HepG2 (cell line): Measurements from ENCODE around the gene SMURF2. TPM values are rescaled to one million over a fixed set of nuclear protein-coding genes. Genes with fewer than 3 reads are reported as not detected.

ENCODE experiments used
- ATAC-seq: fragments of 200-7000 bp; cut with Tn5 transposase; 3 replicates; pipeline ENCODE4 v1.9.1; 2020; ENCODE audit warnings: mild to moderate bottlenecking, moderate library complexity
- BruUV-seq: library from RNA; stranded (reverse); fragments of 400-500 nt; replicated peaks from 2 replicates; lab custom pipeline; 2021; lab: Mats Ljungman, UMichigan
- CTCF ChIA-PET: fragments of 300-600 bp; formaldehyde crosslinking; extraction: SDS; loops from one replicate; lab custom pipeline; 2021; ENCODE audit warnings: low total read pairs, inconsistent platforms, low intra/inter-chr PET ratio; lab: Yijun Ruan, JAX
- POLR2A ChIA-PET: fragments of 350-600 bp; sonication (Branson Sonifier 250); formaldehyde crosslinking; loops from one replicate; lab custom pipeline; 2020; ENCODE audit warnings: antibody characterized with exemption, inconsistent platforms; lab: Yijun Ruan, JAX
- DNase-seq: peaks from one replicate; pipeline ENCODE4 v3.0.0-alpha.2; 2015; ENCODE audit warnings: low spot score
- FAIRE-seq: peaks from 3 replicates; lab custom pipeline; 2011; peaks lifted over from hg19 to GRCh38; lab: Jason Lieb, UNC
- H2AFZ ChIP-seq: one replicate; pipeline ENCODE4 v1.6.1; 2011; ENCODE audit warnings: low read length, inconsistent platforms
- H3K27ac ChIP-seq: fragments of 300-600 bp; 3 replicates; pipeline ENCODE4 v1.8.0; 2011; ENCODE audit warnings: mixed run types, mild to moderate bottlenecking, mixed read lengths, low read length, inconsistent platforms; ENCODE audit not compliant: insufficient read depth; ENCODE audit errors: extremely low read length
- H3K27me3 ChIP-seq, 2 experiments: fragments of 200-600 bp in 1 of 2; 2 replicates in 1 of 2; 3 replicates in 1 of 2; pipeline versions ENCODE4 v1.6.0 to v1.8.0; 2011; ENCODE audit warnings: low read length in 2 of 2, mild to moderate bottlenecking in 2 of 2, moderate library complexity in 2 of 2, inconsistent platforms in 1 of 2; ENCODE audit not compliant: insufficient read depth in 2 of 2, control insufficient read depth in 1 of 2
- H3K36me3 ChIP-seq, 2 experiments: fragments of 200-600 bp in 1 of 2; replicated peaks in 1 of 2; 2 replicates in 1 of 2; 3 replicates in 1 of 2; pipeline versions ENCODE4 v1.5.1 to v1.8.0; 2011; ENCODE audit warnings: low read length in 2 of 2, inconsistent platforms in 1 of 2; ENCODE audit not compliant: insufficient read depth in 2 of 2, control insufficient read depth in 1 of 2
- H3K4me1 ChIP-seq: 2 replicates; pipeline ENCODE4 v1.5.1; 2012; ENCODE audit warnings: low read length, inconsistent platforms; ENCODE audit not compliant: insufficient read depth
- H3K4me2 ChIP-seq: 2 replicates; pipeline ENCODE4 v1.6.0; 2011; ENCODE audit warnings: low read depth, low read length, inconsistent platforms
- H3K4me3 ChIP-seq, 3 experiments: fragments of 200-600 bp in 1 of 3; sonication (generic), shearing (Covaris generic) in 1 of 3; replicated peaks in 1 of 3; 2 replicates each; pipeline ENCODE4 v1.5.1; 2011 to 2016; ENCODE audit warnings: low read length in 3 of 3, inconsistent platforms in 2 of 3, low read depth in 2 of 3, mild to moderate bottlenecking in 2 of 3, control low read depth in 1 of 3, mixed read lengths in 1 of 3; ENCODE audit not compliant: insufficient read depth in 1 of 3
- H3K79me2 ChIP-seq: one replicate; pipeline ENCODE4 v1.6.1; 2011; ENCODE audit warnings: low read length, inconsistent platforms; ENCODE audit not compliant: insufficient read depth
- H3K9ac ChIP-seq: 2 replicates; pipeline ENCODE4 v1.6.0; 2011; ENCODE audit warnings: mild to moderate bottlenecking, low read depth, low read length, inconsistent platforms; ENCODE audit not compliant: insufficient read depth
- H3K9me3 ChIP-seq: 2 replicates; pipeline ENCODE4 v1.5.1; 2012; ENCODE audit warnings: mild to moderate bottlenecking, low read length
- H4K20me1 ChIP-seq: 2 replicates; pipeline ENCODE4 v1.6.0; 2011; ENCODE audit warnings: inconsistent platforms, mild to moderate bottlenecking, low read length, moderate library complexity; ENCODE audit not compliant: insufficient read depth
- AKAP8 ChIP-seq: sonication (generic); formaldehyde crosslinking; IDR thresholded peaks from 2 replicates; pipeline ENCODE4 v1.5.1; 2020; ENCODE audit warnings: mild to moderate bottlenecking, missing genetic modification reagents
- ARNT ChIP-seq: fragments of 450-650 bp; IDR thresholded peaks from 2 replicates; pipeline ENCODE4 v1.6.1; 2017
- ELF4 ChIP-seq: sonication (generic); formaldehyde crosslinking; IDR thresholded peaks from 2 replicates; pipeline ENCODE4 v1.5.0; 2020; ENCODE audit warnings: missing genetic modification reagents, mild to moderate bottlenecking, moderate library complexity, borderline replicate concordance
- FUBP1 ChIP-seq: sonication (generic); formaldehyde crosslinking; IDR thresholded peaks from 2 replicates; pipeline ENCODE4 v1.5.1; 2020; ENCODE audit warnings: missing genetic modification reagents, mild to moderate bottlenecking, borderline replicate concordance
- IKZF5 ChIP-seq: IDR thresholded peaks from 2 replicates; pipeline ENCODE4 v1.6.1; 2018; ENCODE audit warnings: missing genetic modification reagents, mild to moderate bottlenecking, missing compliant biosample characterization
- KAT7 ChIP-seq: IDR thresholded peaks from 2 replicates; pipeline ENCODE4 v1.6.1; 2018; ENCODE audit warnings: borderline replicate concordance, missing compliant biosample characterization
- ONECUT2 ChIP-seq: sonication (generic); formaldehyde crosslinking; IDR thresholded peaks from 2 replicates; pipeline ENCODE4 v1.4.0; 2020; ENCODE audit warnings: missing genetic modification reagents
- POLR2A ChIP-seq, 2 experiments: IDR thresholded peaks; 2 replicates each; pipeline ENCODE4 v1.6.1; 2011; ENCODE audit warnings: low read depth in 2 of 2, low read length in 2 of 2, mild to moderate bottlenecking in 1 of 2, moderate library complexity in 1 of 2; ENCODE audit not compliant: insufficient read depth in 1 of 2
- POLR2AphosphoS5 ChIP-seq: IDR thresholded peaks from 2 replicates; pipeline ENCODE4 v1.6.1; 2012; ENCODE audit warnings: low read depth, low read length
- PRDM15 ChIP-seq: sonication (generic); formaldehyde crosslinking; IDR thresholded peaks from 2 replicates; pipeline ENCODE4 v1.4.0; 2020; ENCODE audit warnings: missing genetic modification reagents
- RBM22 ChIP-seq: fragments of 200-400 bp; formaldehyde crosslinking; optimal IDR thresholded peaks from 2 replicates; pipeline ENCODE3; 2017; ENCODE audit warnings: mild to moderate bottlenecking, low read length, moderate library complexity
- SPEN ChIP-seq: sonication (generic); formaldehyde crosslinking; IDR thresholded peaks from 2 replicates; pipeline ENCODE4 v1.5.1; 2020; ENCODE audit warnings: low read depth, mild to moderate bottlenecking, missing genetic modification reagents
- ZNF484 ChIP-seq: sonication (generic); formaldehyde crosslinking; IDR thresholded peaks from 2 replicates; pipeline ENCODE4 v1.5.1; 2020; ENCODE audit warnings: mild to moderate bottlenecking, low read depth, missing genetic modification reagents, borderline replicate concordance
- ZNF550 ChIP-seq: sonication (generic); formaldehyde crosslinking; IDR thresholded peaks from 2 replicates; pipeline ENCODE4 v1.4.0; 2020; ENCODE audit warnings: mild to moderate bottlenecking, missing genetic modification reagents, borderline replicate concordance
- ZNF552 ChIP-seq: sonication (generic); formaldehyde crosslinking; IDR thresholded peaks from 2 replicates; pipeline ENCODE4 v1.9.0; 2022; ENCODE audit warnings: missing genetic modification reagents, mild to moderate bottlenecking, borderline replicate concordance
- ZSCAN21 ChIP-seq: sonication (generic); formaldehyde crosslinking; IDR thresholded peaks from 2 replicates; pipeline ENCODE4 v1.8.0; 2022; ENCODE audit warnings: mild to moderate bottlenecking, missing genetic modification reagents, moderate library complexity, borderline replicate concordance
- WGBS: methylation state at CpG from one replicate; pipeline ENCODE4 v1.1.6; 2017; ENCODE audit warnings: low lambda C conversion rate; 5-methylcytosine and 5-hydroxymethylcytosine counted together
- in situ Hi-C: cut with HindIII; loops from 2 replicates; pipeline ENCODE4 v1.10.0; 2017; ENCODE audit warnings: low pct_unique_long_range_greater_than_20kb; ENCODE audit not compliant: extremely low pct_ligation_motif_present
- intact Hi-C: fragments of 100-400 bp; cut with micrococcal nuclease; formaldehyde crosslinking; loops from one replicate; pipeline ENCODE4 v1.10.0; 2022; ENCODE audit not compliant: unreplicated experiment
- polyA plus RNA-seq, 8 experiments: library from polyadenylated mRNA; depleted of rRNA in 3 of 8; stranded (reverse) in 7 of 8; unstranded in 1 of 8; fragments of >200 nt; fragmentation: Illumina TruSeq in 4 of 8; extraction: Trizol in 4 of 8; gene quantifications; 2 replicates each; pipeline versions ENCODE4 v1.2.1 to v1.2.3, GENCODE V29; 2011 to 2016; ENCODE audit warnings: low read depth in 4 of 8, missing spikeins in 1 of 8, mixed read lengths in 1 of 8; ENCODE audit not compliant: insufficient read depth in 1 of 8
- total RNA-seq, 5 experiments: library from RNA; depleted of rRNA; stranded (reverse); fragments of >200 nt; fragmentation: Illumina TruSeq; extraction: Trizol; gene quantifications; 2 replicates each; pipeline ENCODE4 v1.2.3, GENCODE V29; 2016; ENCODE audit warnings: low read depth in 1 of 5

Gene SMURF2
- total and polyA plus RNA-seq, 2 of the 13 experiments (the other 11 are each of a cell fraction or from before 2014, with no cell fraction given) = 14.9 to 24.3 TPM

- no peak for TF ChIP-seq PRDM15
- TF ChIP-seq ELF4 = no peak
- no peak for TF ChIP-seq ZNF550 (CRISPR knock-in tag)
Observed at GRCh38 chr17:64540118-64540776, 121.9 kb downstream of the SMURF2 start (continued).

- H2AFZ ChIP-seq = no peak overlapping the region
- H3K79me2 ChIP-seq = no peaks in the 10 kb centered on the region
- no peak overlapping the region for H3K27ac ChIP-seq
- H3K27me3 ChIP-seq = no peaks in the 10 kb centered on the region
- peaks cover 12 to 38% of the 10 kb centered on the region in 2 experiments for H3K36me3 ChIP-seq
- in situ Hi-C loops = loop anchor here (25.0 kb wide), 1 partner anchor 99 kb away; no protein-coding TSS in a partner anchor
- no peaks in the 10 kb centered on the region; the same call in 1 of the 2 replicates for H4K20me1 ChIP-seq
- H3K9ac ChIP-seq = no peak overlapping the region
- no peak overlapping the region for H3K4me2 ChIP-seq
- intact Hi-C loops = loop anchor here (10.0 kb wide), 1 partner anchor 196 kb away; no protein-coding TSS in a partner anchor
- peak; percentile 17; the same call in 2 of the 3 replicates for ATAC-seq
- no peak overlapping the region for H3K4me3 ChIP-seq
- H3K9me3 ChIP-seq = no peaks in the 10 kb centered on the region
- H3K4me1 ChIP-seq = peaks cover 4% of the 10 kb centered on the region; the same call in 1 of the 2 replicates
- DNase-seq = no peak
- POLR2A ChIA-PET = interaction anchor here (1.3 kb wide), 1 partner anchor 41 kb away, joined by 3 read pairs; the partner anchor contains the start of gene POLG2
- WGBS = 95% methylated on average over 7 of the region's 7 CpGs
- BruUV-seq = no TSS peak
- FAIRE-seq = no peak
- CTCF ChIA-PET = no interaction called here
- TF ChIP-seq ONECUT2 (CRISPR knock-in tag) = no peak
- no peak for TF ChIP-seq ARNT
- TF ChIP-seq ZNF552 (CRISPR knock-in tag) = no peak
- TF ChIP-seq RBM22 = peak; percentile 87
- TF ChIP-seq ZNF484 (CRISPR knock-in tag) = no peak
- no peak for TF ChIP-seq KAT7 (CRISPR knock-in tag)
- no peak for TF ChIP-seq SPEN (CRISPR knock-in tag)
- TF ChIP-seq POLR2AphosphoS5 = 0 out of 2 replicates have a peak, but pooled peaks have one; percentile 26
- TF ChIP-seq POLR2A (IDR thresholded peaks at IDR 0.05; ENCODE audit: insufficient read depth in 1 of 2, low read depth in 2 of 2, low read length in 2 of 2) = 0 out of 4 replicates have a peak, but pooled peaks of 1 of the 2 experiments have one; percentile 29
- TF ChIP-seq AKAP8 = no peak
- no peak for TF ChIP-seq IKZF5 (CRISPR knock-in tag)
- TF ChIP-seq FUBP1 (CRISPR knock-in tag) = no peak
- no peak for TF ChIP-seq ZSCAN21 (CRISPR knock-in tag)
Observed at GRCh38 chr17:64538508-64539130, 123.5 kb downstream of the SMURF2 start.
